ENCODE measurements around the gene BCR. TPM values are rescaled to one million over a fixed set of nuclear protein-coding genes. Genes with fewer than 3 reads are reported as not detected.
A peak's percentile ranks its signal among the peaks of the same experiment; 100 is the strongest.

The BCR gene
- total RNA-seq, 1 donor from 2014 or later = 57.2 TPM

DNA sequence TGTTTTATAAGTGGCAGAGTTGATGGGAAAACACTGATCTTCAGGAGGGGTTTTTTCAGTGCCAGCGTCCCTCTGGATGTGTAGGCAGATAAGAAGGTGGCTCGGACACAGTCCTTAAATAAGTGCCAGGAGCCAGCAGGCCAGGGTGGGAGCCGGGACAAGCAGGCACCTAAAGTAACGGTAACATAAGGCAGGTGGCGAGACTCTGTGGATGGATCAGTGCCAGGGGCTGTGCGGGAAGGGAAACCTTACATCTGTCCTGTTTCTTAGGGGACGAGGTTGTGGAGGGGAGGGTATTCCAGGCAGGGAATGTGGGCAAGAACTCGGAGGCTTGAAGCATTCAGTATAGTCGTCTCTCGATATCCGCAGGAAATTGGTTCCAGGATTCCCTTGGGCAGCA lies 15.9 kb downstream of the BCR start:
- Histone ChIP-seq H3K4me1 (peaks cover 51% of the 10 kb centered on the region), H3K36me3 (no peaks in the 10 kb centered on the region), H3K27ac (no peak overlapping the region), H3K4me3 (no peak overlapping the region), H3K9me3 (no peaks in the 10 kb centered on the region), H3K27me3 (ENCODE audit: low read depth) (no peaks in the 10 kb centered on the region)
- TF ChIP-seq, protein P1, sequence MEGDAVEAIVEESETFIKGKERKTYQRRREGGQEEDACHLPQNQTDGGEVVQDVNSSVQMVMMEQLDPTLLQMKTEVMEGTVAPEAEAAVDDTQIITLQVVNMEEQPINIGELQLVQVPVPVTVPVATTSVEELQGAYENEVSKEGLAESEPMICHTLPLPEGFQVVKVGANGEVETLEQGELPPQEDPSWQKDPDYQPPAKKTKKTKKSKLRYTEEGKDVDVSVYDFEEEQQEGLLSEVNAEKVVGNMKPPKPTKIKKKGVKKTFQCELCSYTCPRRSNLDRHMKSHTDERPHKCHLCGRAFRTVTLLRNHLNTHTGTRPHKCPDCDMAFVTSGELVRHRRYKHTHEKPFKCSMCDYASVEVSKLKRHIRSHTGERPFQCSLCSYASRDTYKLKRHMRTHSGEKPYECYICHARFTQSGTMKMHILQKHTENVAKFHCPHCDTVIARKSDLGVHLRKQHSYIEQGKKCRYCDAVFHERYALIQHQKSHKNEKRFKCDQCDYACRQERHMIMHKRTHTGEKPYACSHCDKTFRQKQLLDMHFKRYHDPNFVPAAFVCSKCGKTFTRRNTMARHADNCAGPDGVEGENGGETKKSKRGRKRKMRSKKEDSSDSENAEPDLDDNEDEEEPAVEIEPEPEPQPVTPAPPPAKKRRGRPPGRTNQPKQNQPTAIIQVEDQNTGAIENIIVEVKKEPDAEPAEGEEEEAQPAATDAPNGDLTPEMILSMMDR (IDR thresholded peaks at IDR 0.05) = no peak
- intact Hi-C loops (cut with DNase I) = no loop called here
- ATAC-seq (no peak), DNase-seq (no peak)

DNA sequence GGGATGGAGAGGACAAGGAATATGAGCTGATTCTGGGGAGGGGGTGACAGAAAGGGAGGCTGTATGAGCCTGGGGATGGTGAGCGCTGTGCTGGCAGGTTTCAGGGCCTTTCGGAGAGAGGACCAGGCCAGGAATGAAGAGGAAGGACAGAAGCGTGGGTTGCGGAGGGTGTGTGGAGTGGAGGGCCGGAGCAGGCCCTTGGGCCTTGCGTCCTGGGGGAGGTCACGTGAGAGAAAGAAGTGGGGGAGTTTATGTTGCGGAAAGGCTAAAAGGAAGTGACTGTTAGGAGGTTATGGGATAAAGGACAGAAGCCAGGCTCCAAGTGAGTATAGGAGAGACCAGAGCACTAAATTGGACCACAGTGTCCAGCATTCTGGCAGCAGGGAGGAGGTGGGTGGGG lies 17.5 kb downstream of the BCR start:
- peaks cover 44% of the 10 kb centered on the region for H3K4me1 ChIP-seq
- ATAC-seq = peak in 1 of 2 donors; percentile 18
- no peak overlapping the region for H3K27ac ChIP-seq

DNA sequence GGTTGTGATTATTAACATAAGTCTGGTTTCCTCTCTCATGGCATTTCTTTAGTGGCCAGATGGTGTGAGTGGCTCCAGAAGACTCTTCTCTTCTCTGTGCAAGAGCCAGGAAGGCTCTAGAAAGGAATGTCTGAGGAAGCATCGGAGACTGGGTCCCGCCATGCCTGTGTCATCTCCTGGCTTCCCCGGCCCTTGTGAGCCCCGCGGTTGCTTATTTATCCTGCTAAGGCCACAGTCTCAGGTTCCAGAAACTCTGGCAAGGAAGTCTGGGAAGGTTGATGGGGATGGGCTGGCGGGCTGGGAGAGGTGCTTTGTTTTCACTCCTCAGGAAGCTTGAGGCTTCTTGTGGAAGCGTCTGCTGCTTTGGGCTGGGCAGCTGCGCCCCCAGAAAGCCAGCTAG lies 18.9 kb downstream of the BCR start:
- Histone ChIP-seq H3K27me3 (ENCODE audit: low read depth) (no peaks in the 10 kb centered on the region), H3K36me3 (no peaks in the 10 kb centered on the region), H3K4me1 (peaks cover 34% of the 10 kb centered on the region), H3K9me3 (no peaks in the 10 kb centered on the region), H3K27ac (no peak overlapping the region), H3K4me3 (no peak overlapping the region)
- DNase-seq (no peak), ATAC-seq (no peak)
- intact Hi-C loops (cut with DNase I) = no loop called here
- TF ChIP-seq, protein P1 (IDR thresholded peaks at IDR 0.05) = no peak

More for the DNA sequence above, 17.5 kb downstream of the BCR start:
- TF ChIP-seq, protein P1 (IDR thresholded peaks at IDR 0.05) = no peak
- Histone ChIP-seq H3K27me3 (ENCODE audit: low read depth) (no peaks in the 10 kb centered on the region), H3K9me3 (no peaks in the 10 kb centered on the region), H3K4me3 (no peak overlapping the region), H3K36me3 (no peaks in the 10 kb centered on the region)
- intact Hi-C loops (cut with DNase I) = no loop called here
- DNase-seq = no peak

DNA sequence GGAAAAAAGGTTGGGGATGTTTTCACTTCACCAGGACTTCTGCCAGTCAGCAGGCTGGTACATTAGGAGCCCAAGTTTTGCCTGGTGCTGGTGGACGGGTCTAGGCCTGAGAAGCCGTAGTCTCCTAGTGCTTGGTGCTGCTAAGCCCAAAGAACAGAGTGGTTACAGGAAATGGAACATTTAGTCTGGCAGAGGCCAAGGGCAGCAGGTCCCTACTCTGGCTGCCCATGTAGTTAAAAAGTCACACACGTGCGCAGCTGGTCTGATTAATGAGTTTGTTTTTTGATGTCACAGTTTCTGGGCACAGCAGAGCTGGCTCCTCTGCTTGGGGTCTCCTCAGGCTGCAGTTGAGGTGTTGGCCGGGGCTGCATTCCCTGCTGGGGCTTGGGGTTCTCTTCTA lies 20.6 kb downstream of the BCR start:
- no peak for ATAC-seq
- H3K9me3 ChIP-seq = no peaks in the 10 kb centered on the region
- no peak for DNase-seq
- no peak overlapping the region for H3K27ac ChIP-seq
- H3K4me1 ChIP-seq = peaks cover 45% of the 10 kb centered on the region
- TF ChIP-seq, protein P1 (IDR thresholded peaks at IDR 0.05) = no peak
- no peaks in the 10 kb centered on the region for H3K36me3 ChIP-seq
- no peaks in the 10 kb centered on the region for H3K27me3 ChIP-seq (ENCODE audit: low read depth)
- intact Hi-C loops (cut with DNase I) = no loop called here
- no peak overlapping the region for H3K4me3 ChIP-seq

DNA sequence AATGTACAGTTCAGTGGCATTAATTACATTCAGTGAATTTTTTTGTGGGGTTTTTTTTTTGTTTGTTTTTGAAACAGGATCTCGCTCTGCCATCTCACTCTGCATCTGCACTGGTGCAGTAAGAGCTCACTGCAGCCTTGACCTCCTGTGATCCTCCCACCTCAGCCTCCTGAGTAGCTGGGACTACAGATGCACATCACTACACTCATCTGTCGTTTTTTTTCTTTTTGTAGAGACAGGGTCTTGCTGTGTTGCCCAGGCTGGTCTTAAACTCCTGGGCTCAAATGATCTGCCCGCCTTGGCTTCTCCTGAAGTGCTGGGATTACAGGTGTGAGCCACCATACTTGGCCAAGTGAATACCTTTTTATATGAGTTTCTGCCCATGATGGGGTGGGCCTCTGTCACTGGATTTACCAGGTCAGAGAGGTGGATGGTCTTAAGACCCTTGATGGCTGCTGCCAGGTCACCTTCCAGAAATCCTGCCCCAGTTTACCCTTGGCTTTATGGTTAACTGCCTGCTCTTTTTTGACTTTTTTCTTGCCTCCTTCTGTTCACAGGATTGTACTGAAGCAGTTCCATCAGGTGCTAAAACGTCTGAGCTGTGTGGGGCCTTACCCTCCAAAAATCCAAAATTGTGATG lies 22.6 kb downstream of the BCR start:
- DNase-seq = no peak
- Histone ChIP-seq H3K4me1 (peaks cover 39% of the 10 kb centered on the region), H3K27me3 (ENCODE audit: low read depth) (no peaks in the 10 kb centered on the region), H3K27ac (no peak overlapping the region), H3K4me3 (no peak overlapping the region), H3K9me3 (no peaks in the 10 kb centered on the region), H3K36me3 (no peaks in the 10 kb centered on the region)
- TF ChIP-seq, protein P1 (IDR thresholded peaks at IDR 0.05) = no peak
- no peak for ATAC-seq
- intact Hi-C loops (cut with DNase I) = no loop called here
